Effector CD4-positive, alpha-beta T cell (primary cell): ENCODE data around the gene MAP3K6.

Experiments used
- DNase-seq: peaks from one replicate; pipeline ENCODE4 v3.0.0-alpha.2; 2020

The MAP3K6 gene

GRCh38 chr1:27333717-27334279 is 33.0 kb downstream of the MAP3K6 start:
- DNase-seq, result no peak

GRCh38 chr1:27332536-27333281 is 34.1 kb downstream of the MAP3K6 start:
- DNase-seq, result peak; percentile 50

GRCh38 chr1:27331922-27332321 is 34.8 kb downstream of the MAP3K6 start:
- DNase-seq, result no peak

- no peak for DNase-seq
Observed at GRCh38 chr1:27331426-27331825, 35.3 kb downstream of the MAP3K6 start.

GRCh38 chr1:27330786-27331185 is 36.0 kb downstream of the MAP3K6 start:
- DNase-seq, result no peak

- no peak for DNase-seq
Observed at GRCh38 chr1:27327964-27328363, 38.8 kb downstream of the MAP3K6 start.

- no peak for DNase-seq
Observed at GRCh38 chr1:27325286-27325685, 41.5 kb downstream of the MAP3K6 start.

- DNase-seq, result no peak
Observed at GRCh38 chr1:27322569-27323240, 44.1 kb downstream of the MAP3K6 start.

GRCh38 chr1:27321813-27322568 is 44.8 kb downstream of the MAP3K6 start, which contains the start of gene TMEM222:
Gene TMEM222 (plus strand): TSS chr1:27322163. CDS start chr1:27322198, 35 bp downstream.
- peak; percentile 95 for DNase-seq

- no peak for DNase-seq
Observed at GRCh38 chr1:27318596-27318995, 48.2 kb downstream of the MAP3K6 start.

- no peak for DNase-seq
Observed at GRCh38 chr1:27318136-27318535, 48.6 kb downstream of the MAP3K6 start.

- DNase-seq, result no peak
Observed at GRCh38 chr1:27316860-27317259, 49.9 kb downstream of the MAP3K6 start.

- DNase-seq, result no peak
Observed at GRCh38 chr1:27314737-27315136, 52.0 kb downstream of the MAP3K6 start.

GRCh38 chr1:27314169-27314568 is 52.6 kb downstream of the MAP3K6 start:
- no peak for DNase-seq

GRCh38 chr1:27307874-27308598 is 58.7 kb downstream of the MAP3K6 start:
- no peak for DNase-seq

- DNase-seq, result no peak
Observed at GRCh38 chr1:27306892-27307761, 59.6 kb downstream of the MAP3K6 start.

- no peak for DNase-seq
Observed at GRCh38 chr1:27306071-27306470, 60.7 kb downstream of the MAP3K6 start.
